ENCODE results near the gene SYS1.
A peak's percentile ranks its signal among the peaks of the same experiment; 100 is the strongest.

SYS1 gene

DNA sequence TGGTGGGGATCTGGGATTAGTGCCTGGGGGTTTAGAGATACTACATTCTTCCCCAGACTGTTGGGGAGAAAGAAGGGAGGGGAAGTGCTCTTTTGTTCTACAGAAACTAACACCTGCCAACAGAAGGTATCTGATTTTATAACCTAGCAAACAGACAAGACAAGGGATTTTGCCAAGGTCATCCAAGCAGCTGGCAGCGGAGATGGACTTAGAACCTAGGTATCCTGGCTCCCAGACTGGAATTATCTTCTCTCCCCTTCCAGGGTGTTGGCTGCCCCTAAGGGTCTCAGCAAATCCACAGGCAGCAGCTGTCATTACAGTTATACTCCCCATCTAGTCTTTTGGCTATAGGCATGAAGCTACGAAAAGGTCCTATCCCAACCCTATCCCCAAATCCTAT, 23.2 kb upstream of the SYS1 start:
- TF ChIP-seq, protein P1, sequence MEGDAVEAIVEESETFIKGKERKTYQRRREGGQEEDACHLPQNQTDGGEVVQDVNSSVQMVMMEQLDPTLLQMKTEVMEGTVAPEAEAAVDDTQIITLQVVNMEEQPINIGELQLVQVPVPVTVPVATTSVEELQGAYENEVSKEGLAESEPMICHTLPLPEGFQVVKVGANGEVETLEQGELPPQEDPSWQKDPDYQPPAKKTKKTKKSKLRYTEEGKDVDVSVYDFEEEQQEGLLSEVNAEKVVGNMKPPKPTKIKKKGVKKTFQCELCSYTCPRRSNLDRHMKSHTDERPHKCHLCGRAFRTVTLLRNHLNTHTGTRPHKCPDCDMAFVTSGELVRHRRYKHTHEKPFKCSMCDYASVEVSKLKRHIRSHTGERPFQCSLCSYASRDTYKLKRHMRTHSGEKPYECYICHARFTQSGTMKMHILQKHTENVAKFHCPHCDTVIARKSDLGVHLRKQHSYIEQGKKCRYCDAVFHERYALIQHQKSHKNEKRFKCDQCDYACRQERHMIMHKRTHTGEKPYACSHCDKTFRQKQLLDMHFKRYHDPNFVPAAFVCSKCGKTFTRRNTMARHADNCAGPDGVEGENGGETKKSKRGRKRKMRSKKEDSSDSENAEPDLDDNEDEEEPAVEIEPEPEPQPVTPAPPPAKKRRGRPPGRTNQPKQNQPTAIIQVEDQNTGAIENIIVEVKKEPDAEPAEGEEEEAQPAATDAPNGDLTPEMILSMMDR (conservative IDR thresholded peaks at IDR 0.05; ENCODE audit: low read depth, low read length): no peak
- DNase-seq (ENCODE audit: low read depth): no peak
- no peak overlapping the region for H3K4me3 ChIP-seq (ENCODE audit: low read length)

DNA sequence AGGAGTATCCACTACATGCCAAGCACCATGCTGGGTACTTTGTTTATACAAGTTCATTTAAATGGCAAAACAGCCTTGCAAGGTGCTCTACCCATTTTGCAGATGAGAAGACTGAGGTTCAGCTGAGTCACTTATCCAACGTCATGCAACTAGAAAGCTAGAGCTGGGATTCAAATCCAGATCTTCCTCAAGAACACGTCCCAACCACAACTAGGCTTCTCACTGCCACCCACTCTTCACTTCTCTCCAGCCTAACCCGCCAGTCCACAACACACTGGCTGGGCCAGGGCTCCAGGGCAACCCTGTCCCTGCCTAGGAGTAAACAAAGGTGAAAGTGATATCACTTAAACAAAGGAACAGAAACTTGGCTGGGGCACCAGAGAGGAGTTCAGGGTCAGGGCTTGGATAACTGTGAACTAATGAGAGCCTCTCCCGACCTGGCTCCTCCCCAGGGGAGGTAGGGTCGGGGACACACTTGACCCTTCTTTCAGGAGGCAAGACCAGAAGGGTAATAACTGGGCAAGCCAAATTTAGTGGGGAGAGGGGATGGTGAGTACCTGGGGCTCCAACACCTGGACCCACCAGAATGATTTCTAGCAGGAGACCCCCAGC, 22.6 kb upstream of the SYS1 start:
- TF ChIP-seq, protein P1 (conservative IDR thresholded peaks at IDR 0.05; ENCODE audit: low read depth, low read length): no peak
- H3K4me3 ChIP-seq (ENCODE audit: low read length): no peak overlapping the region
- no peak for DNase-seq (ENCODE audit: low read depth)

DNA sequence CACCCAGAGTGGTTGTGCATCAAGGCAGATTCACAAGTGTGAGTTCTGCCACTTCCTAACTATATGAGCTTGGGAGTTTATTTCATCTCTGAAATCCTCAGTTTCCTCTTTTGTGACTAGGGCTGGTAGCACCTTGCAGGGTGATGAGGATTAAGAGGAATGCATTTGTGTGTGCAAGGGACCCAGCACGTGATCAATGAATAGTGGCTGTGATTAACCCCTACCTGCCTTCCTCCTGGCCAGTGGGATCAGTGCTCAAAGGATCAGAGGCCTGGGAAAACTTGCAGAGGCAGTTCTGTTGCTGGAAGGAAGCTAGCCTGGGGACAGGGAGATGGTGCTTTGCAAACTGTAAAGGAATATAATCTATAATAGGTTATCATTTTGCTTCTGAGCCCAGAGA, 22.0 kb upstream of the SYS1 start:
- no peak overlapping the region for H3K4me3 ChIP-seq (ENCODE audit: low read length)
- DNase-seq (ENCODE audit: low read depth): no peak
- TF ChIP-seq, protein P1 (conservative IDR thresholded peaks at IDR 0.05; ENCODE audit: low read depth, low read length): no peak

DNA sequence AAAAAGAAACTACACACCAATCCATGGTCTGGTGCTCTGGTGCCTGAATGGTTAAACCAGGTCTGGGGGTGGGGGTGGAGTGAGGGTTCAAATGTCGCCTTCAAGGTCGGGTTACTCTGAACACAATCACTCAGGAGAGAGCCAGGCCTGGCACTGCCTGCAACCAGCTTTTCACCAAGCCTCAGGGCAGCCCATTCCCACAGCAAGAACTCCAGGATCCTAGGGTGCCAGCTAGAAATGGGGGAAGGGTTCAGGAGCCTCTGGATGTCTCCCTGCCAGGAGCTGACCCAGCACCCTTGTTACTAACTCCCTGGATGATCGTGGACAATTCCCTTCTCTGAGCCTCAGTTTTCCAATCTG, 21.4 kb upstream of the SYS1 start:
- H3K4me3 ChIP-seq (ENCODE audit: low read length): peak overlapping the region; percentile 22
- DNase-seq (ENCODE audit: low read depth): no peak

DNA sequence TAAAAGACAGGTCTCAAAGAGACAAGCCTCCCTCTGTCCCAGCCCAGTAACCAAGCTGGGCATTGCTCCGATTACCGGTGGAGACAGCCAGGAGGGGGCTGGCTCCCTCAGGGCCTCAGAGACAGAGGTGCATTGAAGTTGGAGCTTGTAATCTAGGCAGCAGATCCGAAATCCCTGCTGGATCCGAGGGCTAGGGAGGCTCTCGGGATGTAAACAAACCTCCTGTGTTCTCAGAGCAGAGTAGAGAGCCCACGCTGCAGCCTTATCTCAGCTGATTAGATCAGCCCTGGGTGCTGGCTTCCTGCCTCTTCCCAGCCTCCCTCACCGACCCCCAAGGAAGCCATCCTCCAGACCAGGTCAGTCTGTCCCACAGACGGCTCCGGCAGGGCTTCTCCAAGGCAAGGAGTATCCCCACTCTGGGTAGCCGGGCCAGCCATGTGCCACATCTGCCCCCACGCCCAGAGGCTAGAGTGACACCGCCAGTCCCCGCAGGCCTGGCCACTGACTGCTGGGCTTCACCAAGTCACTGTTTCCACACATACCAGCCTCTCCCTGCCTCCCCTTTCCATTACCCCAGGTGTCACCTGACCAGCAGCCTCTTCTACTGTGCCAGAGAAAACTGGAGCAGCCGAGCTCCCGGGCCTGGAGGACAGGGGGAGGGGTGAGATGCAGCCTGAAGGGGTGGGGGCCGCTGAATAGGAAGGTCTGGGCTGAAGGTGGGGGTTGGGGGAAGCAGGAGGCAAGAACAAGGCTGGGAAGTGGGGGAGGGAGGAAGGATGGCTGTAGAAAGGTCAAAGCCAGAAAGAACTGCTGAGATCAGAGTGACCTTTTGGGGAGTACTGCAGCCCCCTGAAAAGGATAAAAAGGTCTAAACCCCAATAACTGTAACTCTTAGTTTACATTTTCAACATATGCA, 20.8 kb upstream of the SYS1 start:
- peak; percentile 74 for DNase-seq (ENCODE audit: low read depth)
- TF ChIP-seq, protein P1 (conservative IDR thresholded peaks at IDR 0.05; ENCODE audit: low read depth, low read length): no peak
- H3K4me3 ChIP-seq (ENCODE audit: low read length): peak overlapping the region; percentile 22

More for the DNA sequence above, 21.4 kb upstream of the SYS1 start:
- TF ChIP-seq, protein P1 (conservative IDR thresholded peaks at IDR 0.05; ENCODE audit: low read depth, low read length): no peak

DNA sequence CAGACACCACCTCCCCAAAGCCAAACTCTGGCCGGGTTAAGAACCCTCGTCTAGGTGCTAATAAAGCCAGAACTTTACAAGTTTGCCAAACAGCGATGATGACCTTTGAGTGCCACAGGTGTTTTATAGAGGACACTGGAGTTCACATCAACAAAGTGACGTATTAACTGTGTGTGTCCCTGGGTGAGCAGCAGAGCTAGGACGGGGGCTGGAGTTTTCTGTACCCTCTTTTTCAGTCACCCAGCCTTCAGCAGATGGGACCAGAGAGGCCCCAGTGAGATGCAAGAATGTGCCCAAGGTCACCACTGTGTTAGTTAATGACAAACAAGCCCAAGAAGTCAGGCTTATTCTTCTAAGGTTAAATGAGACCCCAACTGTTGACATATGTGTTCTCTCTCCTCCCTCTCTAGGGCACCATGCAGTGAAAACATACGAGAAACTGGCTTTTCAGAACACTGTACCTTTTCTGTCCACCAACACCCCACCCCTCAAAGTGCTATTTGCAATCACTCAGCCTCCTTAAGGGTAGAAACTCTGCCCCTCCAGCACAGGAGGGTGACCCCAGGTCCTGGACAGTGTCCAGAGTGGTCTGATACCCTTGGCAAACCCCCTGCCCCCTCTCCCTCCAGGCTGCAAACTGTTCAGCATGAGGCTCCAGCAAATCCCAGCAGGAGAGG, 20.0 kb upstream of the SYS1 start:
- TF ChIP-seq, protein P1 (conservative IDR thresholded peaks at IDR 0.05; ENCODE audit: low read depth, low read length): no peak
- H3K4me3 ChIP-seq (ENCODE audit: low read length): no peak overlapping the region
- no peak for DNase-seq (ENCODE audit: low read depth)
